ENCODE measurements around the gene RASEF. TPM values are rescaled to one million over a fixed set of nuclear protein-coding genes. Genes with fewer than 3 reads are reported as not detected.

Gene RASEF
- total and polyA plus RNA-seq, 2 of the 13 experiments (the other 11 are each of a cell fraction or from before 2014, with no cell fraction given) = 0.07 TPM; not detected in 1

GRCh38 chr9:82934949-82935348 is 128.0 kb downstream of the RASEF start:
- CTCF ChIA-PET (ENCODE audit: low intra/inter-chr PET ratio, low total read pairs) = no interaction called here
- in situ Hi-C loops (cut with HindIII; ENCODE audit: extremely low pct_ligation_motif_present, low pct_unique_long_range_greater_than_20kb) = no loop called here
- no peak overlapping the region for H3K27ac ChIP-seq (ENCODE audit: extremely low read length, insufficient read depth, low read length)
- 0 out of 2 replicates have a peak, but pooled peaks have one; percentile 21 for TF ChIP-seq HMG20A (CRISPR knock-in tag; IDR thresholded peaks at IDR 0.05; ENCODE audit: borderline replicate concordance)
- TF ChIP-seq ATF3 (CRISPR knock-in tag; IDR thresholded peaks at IDR 0.05) = peak; percentile 67; the same call in 1 of the 2 replicates
- TF ChIP-seq ZNF644 (CRISPR knock-in tag; IDR thresholded peaks at IDR 0.05; ENCODE audit: low read depth) = 0 out of 2 replicates have a peak, but pooled peaks have one; percentile 21
- TF ChIP-seq JUNB (CRISPR knock-in tag; IDR thresholded peaks at IDR 0.05; ENCODE audit: borderline replicate concordance) = peak; percentile 28; the same call in 1 of the 2 replicates
- TF ChIP-seq FOXA3 (CRISPR knock-in tag; IDR thresholded peaks at IDR 0.05) = peak; percentile 55
- TF ChIP-seq SOX5 (CRISPR knock-in tag; IDR thresholded peaks at IDR 0.05; ENCODE audit: borderline replicate concordance) = peak; percentile 74; the same call in 1 of the 2 replicates
- no peak for TF ChIP-seq FOXA1 (IDR thresholded peaks at IDR 0.05)
- TF ChIP-seq FOXA1 (CRISPR knock-in tag; IDR thresholded peaks at IDR 0.05) = peak; percentile 29; the same call in 1 of the 2 replicates
- TF ChIP-seq SOX13 (IDR thresholded peaks at IDR 0.05) = 0 out of 2 replicates have a peak, but pooled peaks have one; percentile 28
- peak in 1 of 2 experiments; percentile 74; a peak in 2 of 4 replicates for TF ChIP-seq SOX13 (CRISPR knock-in tag; conservative IDR thresholded peaks at IDR 0.05 in 1 of 2, IDR thresholded peaks at IDR 0.05 in 1 of 2)
- peak; percentile 92 for TF ChIP-seq FOSL2 (CRISPR knock-in tag; IDR thresholded peaks at IDR 0.05)
- TF ChIP-seq ZBTB8A (CRISPR knock-in tag; IDR thresholded peaks at IDR 0.05; ENCODE audit: borderline replicate concordance, low read depth) = no peak
- TF ChIP-seq FOSL1 (CRISPR knock-in tag; IDR thresholded peaks at IDR 0.05; ENCODE audit: borderline replicate concordance) = peak; percentile 14; the same call in 1 of the 2 replicates
- peak; percentile 22; the same call in 1 of the 2 replicates for TF ChIP-seq TFAP4 (IDR thresholded peaks at IDR 0.05; ENCODE audit: borderline replicate concordance, low read depth)
- peak; percentile 93 to 94 for TF ChIP-seq MAFK (conservative IDR thresholded peaks at IDR 0.05 in 1 of 2, IDR thresholded peaks at IDR 0.05 in 1 of 2; ENCODE audit: low read length in 2 of 2)
- TF ChIP-seq E2F5 (CRISPR knock-in tag; conservative IDR thresholded peaks at IDR 0.05) = no peak
- TF ChIP-seq GABPB1 (CRISPR knock-in tag; IDR thresholded peaks at IDR 0.05) = peak; percentile 20; the same call in 1 of the 2 replicates
- TF ChIP-seq NFE2L2 (IDR thresholded peaks at IDR 0.05; ENCODE audit: low read length) = peak; percentile 35; the same call in 1 of the 2 replicates
- TF ChIP-seq ASH2L (IDR thresholded peaks at IDR 0.05; ENCODE audit: insufficient read length, low read depth, low read length) = no peak
- TF ChIP-seq ZNF484 (CRISPR knock-in tag; IDR thresholded peaks at IDR 0.05; ENCODE audit: borderline replicate concordance, low read depth) = no peak
- peak; percentile 24 for TF ChIP-seq TEAD3 (CRISPR knock-in tag; optimal IDR thresholded peaks at IDR 0.05; ENCODE audit: borderline replicate concordance)
- TF ChIP-seq ZNF652 (CRISPR knock-in tag; IDR thresholded peaks at IDR 0.05; ENCODE audit: borderline replicate concordance, low read depth) = peak; percentile 79
- no peak for TF ChIP-seq TMF1 (CRISPR knock-in tag; IDR thresholded peaks at IDR 0.05; ENCODE audit: low read depth)
- TF ChIP-seq NFE2 (CRISPR knock-in tag; IDR thresholded peaks at IDR 0.05) = 0 out of 2 replicates have a peak, but pooled peaks have one; percentile 36
- TF ChIP-seq JARID2 (CRISPR knock-in tag; IDR thresholded peaks at IDR 0.05; ENCODE audit: insufficient replicate concordance) = no peak

More at GRCh38 chr9:82934949-82935348, 128.0 kb downstream of the RASEF start:
- Histone ChIP-seq H3K79me2 (ENCODE audit: insufficient read depth, low read length) (no peaks in the 10 kb centered on the region), H3K27me3 (ENCODE audit: control insufficient read depth in 1 of 2, insufficient read depth in 2 of 2, low read length in 2 of 2) (no peaks in the 10 kb centered on the region), H2AFZ (ENCODE audit: low read length) (no peak overlapping the region), H3K4me1 (ENCODE audit: insufficient read depth, low read length) (peaks cover 5% of the 10 kb centered on the region; the same call in 1 of the 2 replicates), H3K4me3 (replicated peaks in 1 of 3; ENCODE audit: insufficient read depth in 1 of 3, low read depth in 2 of 3, low read length in 3 of 3) (no peak overlapping the region), H3K9ac (ENCODE audit: insufficient read depth, low read depth, low read length) (no peak overlapping the region), H3K9me3 (ENCODE audit: low read length) (no peaks in the 10 kb centered on the region), H3K4me2 (ENCODE audit: low read depth, low read length) (no peak overlapping the region), H4K20me1 (ENCODE audit: insufficient read depth, low read length) (no peaks in the 10 kb centered on the region), H3K36me3 (replicated peaks in 1 of 2; ENCODE audit: control insufficient read depth in 1 of 2, insufficient read depth in 2 of 2, low read length in 2 of 2) (no peaks in the 10 kb centered on the region)
- BruUV-seq (replicated peaks) = no TSS peak
- POLR2A ChIA-PET = no interaction called here
- ATAC-seq (peak; percentile 74), FAIRE-seq (no peak), DNase-seq (ENCODE audit: low spot score) (peak; percentile 83)
- intact Hi-C loops (cut with micrococcal nuclease; ENCODE audit: unreplicated experiment) = no loop called here
- WGBS (ENCODE audit: low lambda C conversion rate) = 0% methylated on average over 2 of the region's 2 CpGs

Measured in HepG2 (cell line).